ENCODE results near the gene C15orf61.

C15orf61 gene

GRCh38 chr15:67549736-67550135, 28.8 kb downstream of the C15orf61 start:
- DNase-seq (ENCODE audit: low read depth), result no peak

GRCh38 chr15:67550522-67550921, 29.6 kb downstream of the C15orf61 start:
- no peak for DNase-seq (ENCODE audit: low read depth)

- DNase-seq (ENCODE audit: low read depth), result no peak
Observed at GRCh38 chr15:67551207-67551743, 30.3 kb downstream of the C15orf61 start.

GRCh38 chr15:67554580-67554979, 33.6 kb downstream of the C15orf61 start:
- no peak for DNase-seq (ENCODE audit: low read depth)

GRCh38 chr15:67556976-67557570, 36.1 kb downstream of the C15orf61 start:
- no peak for DNase-seq (ENCODE audit: low read depth)

- no peak for DNase-seq (ENCODE audit: low read depth)
Observed at GRCh38 chr15:67558502-67558901, 37.6 kb downstream of the C15orf61 start.

- DNase-seq (ENCODE audit: low read depth), result no peak
Observed at GRCh38 chr15:67559158-67559557, 38.2 kb downstream of the C15orf61 start.

GRCh38 chr15:67559576-67559975, 38.6 kb downstream of the C15orf61 start:
- no peak for DNase-seq (ENCODE audit: low read depth)

GRCh38 chr15:67560320-67560719, 39.4 kb downstream of the C15orf61 start:
- no peak for DNase-seq (ENCODE audit: low read depth)

- DNase-seq (ENCODE audit: low read depth), result no peak
Observed at GRCh38 chr15:67563092-67563491, 42.2 kb downstream of the C15orf61 start.

GRCh38 chr15:67564021-67564967, 43.4 kb downstream of the C15orf61 start:
- DNase-seq (ENCODE audit: low read depth), result no peak

- no peak for DNase-seq (ENCODE audit: low read depth)
Observed at GRCh38 chr15:67564968-67565345, 44.0 kb downstream of the C15orf61 start.

- no peak for DNase-seq (ENCODE audit: low read depth)
Observed at GRCh38 chr15:67569668-67570067, 48.7 kb downstream of the C15orf61 start.

- no peak for DNase-seq (ENCODE audit: low read depth)
Observed at GRCh38 chr15:67570875-67571647, 50.1 kb downstream of the C15orf61 start.

GRCh38 chr15:67571648-67572415, 50.9 kb downstream of the C15orf61 start:
- DNase-seq (ENCODE audit: low read depth), result no peak

- DNase-seq (ENCODE audit: low read depth), result no peak
Observed at GRCh38 chr15:67573194-67573593, 52.3 kb downstream of the C15orf61 start.

- no peak for DNase-seq (ENCODE audit: low read depth)
Observed at GRCh38 chr15:67575039-67575502, 54.1 kb downstream of the C15orf61 start.

- no peak for DNase-seq (ENCODE audit: low read depth)
Observed at GRCh38 chr15:67578020-67578600, 57.2 kb downstream of the C15orf61 start.

GRCh38 chr15:67579164-67579563, 58.2 kb downstream of the C15orf61 start:
- no peak for DNase-seq (ENCODE audit: low read depth)

Data from stimulated activated CD4-positive, alpha-beta T cell treated with anti-CD3 and anti-CD28 coated beads, Interleukin-2, amount 100 ng/mL, for 4 hours (primary cell).